ENCODE results near the gene GRM7.

Gene GRM7

GRCh38 chr3:7754653-7755441 lies 893.9 kb downstream of the GRM7 start:
- in situ Hi-C loops (cut with MboI; ENCODE audit: low sequenced_read_pairs), result no loop called here

DNA sequence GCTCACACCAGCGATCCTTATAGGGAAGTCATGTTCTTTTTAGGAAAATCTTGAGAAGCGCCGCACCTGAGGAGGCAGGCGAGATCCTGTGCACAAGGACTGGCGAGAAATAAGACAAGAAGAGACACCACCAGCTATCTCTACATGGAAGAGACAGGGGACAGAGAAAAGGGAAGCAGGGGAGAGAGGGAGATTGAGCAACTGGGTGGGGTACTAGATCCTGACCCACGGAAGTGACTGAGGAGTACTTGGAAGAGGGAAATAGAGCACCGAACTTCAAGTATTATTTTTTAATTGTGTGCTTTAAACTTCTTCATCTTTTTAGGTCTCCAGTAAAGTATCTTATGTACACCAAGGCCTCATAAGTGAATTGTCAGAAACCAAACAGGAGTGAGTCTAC lies 898.7 kb downstream of the GRM7 start:
- in situ Hi-C loops (cut with MboI; ENCODE audit: low sequenced_read_pairs), result no loop called here

DNA sequence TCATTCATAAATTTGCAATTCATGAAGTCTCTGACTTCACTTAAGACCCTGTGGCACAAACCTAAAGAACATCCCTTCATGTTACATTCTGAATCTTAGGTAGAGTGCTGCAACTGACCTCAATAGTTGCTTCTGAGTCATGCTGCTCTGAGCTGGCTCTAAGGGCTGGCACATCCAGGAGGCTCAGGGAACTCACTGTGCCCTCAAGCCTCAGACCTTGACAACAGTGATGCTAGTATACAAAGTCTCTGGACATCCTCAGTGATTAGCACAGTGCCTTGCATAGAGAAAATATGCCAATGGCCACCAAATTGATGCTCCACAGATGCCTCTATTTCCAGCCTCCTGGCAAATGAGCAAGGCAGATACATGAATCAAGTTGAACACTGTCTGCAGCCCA lies 899.8 kb downstream of the GRM7 start:
- in situ Hi-C loops (cut with MboI; ENCODE audit: low sequenced_read_pairs), result no loop called here

- in situ Hi-C loops (cut with MboI; ENCODE audit: low sequenced_read_pairs), result no loop called here
Observed at GRCh38 chr3:7764115-7764514, 903.2 kb downstream of the GRM7 start.

GRCh38 chr3:7766530-7766929 lies 905.6 kb downstream of the GRM7 start:
- in situ Hi-C loops (cut with MboI; ENCODE audit: low sequenced_read_pairs), result no loop called here

DNA sequence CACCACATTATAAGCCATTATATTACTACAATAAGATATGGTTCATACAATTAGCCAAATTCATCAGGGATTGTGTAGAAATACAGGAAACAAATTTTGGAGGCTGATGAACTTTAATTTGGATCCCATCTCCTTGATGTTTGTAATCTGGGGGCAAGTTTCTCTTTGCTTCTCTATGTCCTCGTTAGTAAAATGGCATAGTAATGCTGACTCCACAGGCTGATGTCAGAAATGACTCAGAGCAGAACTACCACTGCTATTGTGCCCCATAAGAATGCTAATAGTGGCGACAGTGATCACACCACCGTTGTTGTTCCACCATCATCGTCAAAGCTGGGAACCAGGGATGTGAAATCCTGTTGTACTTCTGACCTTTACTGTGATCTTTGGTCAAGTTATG lies 918.4 kb downstream of the GRM7 start:
- in situ Hi-C loops (cut with MboI; ENCODE audit: low sequenced_read_pairs), result no loop called here

GRCh38 chr3:7781395-7781794 lies 920.5 kb downstream of the GRM7 start:
- in situ Hi-C loops (cut with MboI; ENCODE audit: low sequenced_read_pairs), result no loop called here

GRCh38 chr3:7787871-7788828 lies 927.2 kb downstream of the GRM7 start:
- in situ Hi-C loops (cut with MboI; ENCODE audit: low sequenced_read_pairs), result no loop called here

- in situ Hi-C loops (cut with MboI; ENCODE audit: low sequenced_read_pairs), result no loop called here
Observed at GRCh38 chr3:7788881-7789280, 928.0 kb downstream of the GRM7 start.

GRCh38 chr3:7789324-7789723 lies 928.4 kb downstream of the GRM7 start:
- in situ Hi-C loops (cut with MboI; ENCODE audit: low sequenced_read_pairs), result no loop called here

DNA sequence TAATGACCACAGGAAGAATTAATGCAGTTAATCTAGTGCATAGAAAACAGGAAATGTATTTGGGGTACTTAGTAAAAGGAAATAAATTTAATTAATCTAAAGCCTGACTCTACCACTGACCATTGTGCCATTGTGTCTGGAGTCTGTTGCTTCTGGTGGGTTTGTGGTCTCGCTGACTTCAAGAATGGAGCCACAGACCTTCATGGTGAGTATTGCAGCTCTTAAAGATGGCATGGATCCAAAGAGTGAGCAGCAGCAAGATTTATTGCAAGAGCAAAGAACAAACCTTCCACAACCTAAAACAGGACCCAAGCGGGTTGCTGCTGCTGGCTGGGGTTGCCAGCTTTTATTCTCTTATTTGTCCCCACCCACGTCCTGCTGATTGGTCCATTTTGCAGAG lies 929.2 kb downstream of the GRM7 start:
- in situ Hi-C loops (cut with MboI; ENCODE audit: low sequenced_read_pairs), result no loop called here
